Panc1 (cell line): ENCODE results near the gene SSH3. TPM values are rescaled to one million over a fixed set of nuclear protein-coding genes. Genes with fewer than 3 reads are reported as not detected.
"Not testable (repeated sequence)": the region's sequence is repeated elsewhere in the genome, so short reads cannot be mapped to it uniquely, and the experiment has no call there.

ENCODE experiments used
- ATAC-seq: fragments of 200-7000 bp; cut with Tn5 transposase; 2 replicates; pipeline ENCODE4 v1.9.1; 2020; ENCODE audit warnings: mild to moderate bottlenecking, moderate library complexity
- BruUV-seq: library from RNA; stranded (reverse); fragments of 400-500 nt; replicated peaks from 2 replicates; lab custom pipeline; 2021; lab: Mats Ljungman, UMichigan
- CTCF ChIA-PET: fragments of 300-600 bp; sonication (Branson Sonifier 250); formaldehyde crosslinking; loops from one replicate; lab custom pipeline; 2022; ENCODE audit warnings: antibody characterized with exemption; lab: Charles Lee
- POLR2A ChIA-PET: fragments of 300-600 bp; sonication (Branson Sonifier 250); formaldehyde crosslinking; loops from one replicate; lab custom pipeline; 2022; ENCODE audit warnings: antibody characterized with exemption; lab: Charles Lee
- DNase-seq: peaks from one replicate; pipeline ENCODE4 v3.0.0-alpha.2; 2010; ENCODE audit warnings: low read depth, low spot score
- H3K27ac ChIP-seq: 2 replicates; pipeline ENCODE4 v1.5.1; 2011; ENCODE audit warnings: mild to moderate bottlenecking, low read length, inconsistent platforms
- H3K27me3 ChIP-seq: fragments of 200-500 bp; sonication (Bioruptor generic); 2 replicates; pipeline ENCODE4 v1.6.0; 2014; ENCODE audit warnings: low read length, inconsistent platforms; ENCODE audit not compliant: control insufficient read depth, insufficient read depth
- H3K36me3 ChIP-seq: fragments of 200-500 bp; sonication (Bioruptor generic); 2 replicates; pipeline ENCODE4 v1.5.1; 2014; ENCODE audit warnings: inconsistent platforms, mild to moderate bottlenecking, low read length, moderate library complexity; ENCODE audit not compliant: control insufficient read depth, insufficient read depth
- H3K4me1 ChIP-seq: 2 replicates; pipeline ENCODE4 v1.5.1; 2011; ENCODE audit warnings: inconsistent platforms, mild to moderate bottlenecking, low read length, moderate library complexity; ENCODE audit not compliant: control insufficient read depth, insufficient read depth
- H3K4me3 ChIP-seq, 2 experiments: 2 replicates each; pipeline ENCODE4 v1.5.1; 2011 to 2012; ENCODE audit warnings: low read depth in 2 of 2, low read length in 2 of 2, mild to moderate bottlenecking in 2 of 2, inconsistent platforms in 1 of 2, moderate library complexity in 1 of 2
- H3K9me3 ChIP-seq: fragments of 200-500 bp; sonication (Bioruptor generic); 2 replicates; pipeline ENCODE4 v1.5.1; 2014; ENCODE audit warnings: low read depth, mild to moderate bottlenecking, inconsistent platforms, low read length, moderate library complexity; ENCODE audit not compliant: control insufficient read depth, insufficient read depth
- POLR2AphosphoS5 ChIP-seq: IDR thresholded peaks from 2 replicates; pipeline ENCODE4 v1.6.1; 2012; ENCODE audit warnings: mild to moderate bottlenecking, low read depth, low read length, moderate library complexity
- TCF7L2 ChIP-seq: IDR thresholded peaks from 2 replicates; pipeline ENCODE4 v1.6.1; 2011; ENCODE audit warnings: mild to moderate bottlenecking, low read depth, low read length, inconsistent platforms
- in situ Hi-C: cut with HindIII; loops from 2 replicates; pipeline ENCODE4 v1.10.0; 2016; ENCODE audit warnings: low sequenced_read_pairs, low pct_unique_long_range_greater_than_20kb
- intact Hi-C: fragments of 100-400 bp; cut with micrococcal nuclease; formaldehyde crosslinking; loops from one replicate; pipeline ENCODE4 v1.10.0; 2022; ENCODE audit not compliant: unreplicated experiment
- total RNA-seq: library from RNA; stranded (reverse); gene quantifications from one replicate; pipeline ENCODE4 v1.2.1, GENCODE V29; 2021; ENCODE audit not compliant: unreplicated experiment
- TF ChIP-seq, protein P1 (sequence below), 2 experiments: IDR thresholded peaks; 2 replicates each; pipeline ENCODE4 v1.6.1; 2011 to 2012; ENCODE audit warnings: low read depth in 2 of 2, control low read depth in 1 of 2, low read length in 1 of 2, mild to moderate bottlenecking in 1 of 2, moderate library complexity in 1 of 2; ENCODE audit not compliant: insufficient read depth in 1 of 2
- TF ChIP-seq, protein P2 (sequence below): fragments of 450-650 bp; IDR thresholded peaks from 2 replicates; pipeline ENCODE4 v1.5.1; 2017; ENCODE audit warnings: mild to moderate bottlenecking

The SSH3 gene
- total RNA-seq, 1 experiment from 2014 or later = 79.8 TPM

GRCh38 chr11:67260406-67260805 is 42.9 kb upstream of the SSH3 start:
- H3K36me3 ChIP-seq = peaks cover 4% of the 10 kb centered on the region; the same call in 1 of the 2 replicates
- BruUV-seq = no TSS peak
- intact Hi-C loops = loop anchor here (10.0 kb wide), 1 partner anchor 124 kb away; no protein-coding TSS in a partner anchor
- H3K9me3 ChIP-seq = no peaks in the 10 kb centered on the region
- ATAC-seq = no peak
- no peak overlapping the region for H3K27ac ChIP-seq
- no peak for TF ChIP-seq POLR2AphosphoS5
- TF ChIP-seq, protein P1, sequence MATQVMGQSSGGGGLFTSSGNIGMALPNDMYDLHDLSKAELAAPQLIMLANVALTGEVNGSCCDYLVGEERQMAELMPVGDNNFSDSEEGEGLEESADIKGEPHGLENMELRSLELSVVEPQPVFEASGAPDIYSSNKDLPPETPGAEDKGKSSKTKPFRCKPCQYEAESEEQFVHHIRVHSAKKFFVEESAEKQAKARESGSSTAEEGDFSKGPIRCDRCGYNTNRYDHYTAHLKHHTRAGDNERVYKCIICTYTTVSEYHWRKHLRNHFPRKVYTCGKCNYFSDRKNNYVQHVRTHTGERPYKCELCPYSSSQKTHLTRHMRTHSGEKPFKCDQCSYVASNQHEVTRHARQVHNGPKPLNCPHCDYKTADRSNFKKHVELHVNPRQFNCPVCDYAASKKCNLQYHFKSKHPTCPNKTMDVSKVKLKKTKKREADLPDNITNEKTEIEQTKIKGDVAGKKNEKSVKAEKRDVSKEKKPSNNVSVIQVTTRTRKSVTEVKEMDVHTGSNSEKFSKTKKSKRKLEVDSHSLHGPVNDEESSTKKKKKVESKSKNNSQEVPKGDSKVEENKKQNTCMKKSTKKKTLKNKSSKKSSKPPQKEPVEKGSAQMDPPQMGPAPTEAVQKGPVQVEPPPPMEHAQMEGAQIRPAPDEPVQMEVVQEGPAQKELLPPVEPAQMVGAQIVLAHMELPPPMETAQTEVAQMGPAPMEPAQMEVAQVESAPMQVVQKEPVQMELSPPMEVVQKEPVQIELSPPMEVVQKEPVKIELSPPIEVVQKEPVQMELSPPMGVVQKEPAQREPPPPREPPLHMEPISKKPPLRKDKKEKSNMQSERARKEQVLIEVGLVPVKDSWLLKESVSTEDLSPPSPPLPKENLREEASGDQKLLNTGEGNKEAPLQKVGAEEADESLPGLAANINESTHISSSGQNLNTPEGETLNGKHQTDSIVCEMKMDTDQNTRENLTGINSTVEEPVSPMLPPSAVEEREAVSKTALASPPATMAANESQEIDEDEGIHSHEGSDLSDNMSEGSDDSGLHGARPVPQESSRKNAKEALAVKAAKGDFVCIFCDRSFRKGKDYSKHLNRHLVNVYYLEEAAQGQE (IDR thresholded peaks at IDR 0.05; ENCODE audit: insufficient read depth in 1 of 2, low read depth in 2 of 2, low read length in 1 of 2) = no peak
- H3K27me3 ChIP-seq = no peaks in the 10 kb centered on the region
- peaks cover 13% of the 10 kb centered on the region for H3K4me1 ChIP-seq
- in situ Hi-C loops = no loop called here
- no peak overlapping the region for H3K4me3 ChIP-seq
- ChIA-PET POLR2A (no interaction called here), CTCF (no interaction called here)
- DNase-seq = no peak

GRCh38 chr11:67260885-67261639 is 42.3 kb upstream of the SSH3 start:
- not testable (repeated sequence) for DNase-seq

GRCh38 chr11:67261640-67261945 is 41.7 kb upstream of the SSH3 start:
- no peaks in the 10 kb centered on the region; the same call in 1 of the 2 replicates for H3K36me3 ChIP-seq
- no peaks in the 10 kb centered on the region for H3K9me3 ChIP-seq
- in situ Hi-C loops (no loop called here), intact Hi-C loops (loop anchor here (10.0 kb wide), 1 partner anchor 123 kb away; no protein-coding TSS in a partner anchor)
- peak overlapping the region; percentile 27 to 57 for H3K4me3 ChIP-seq
- peaks cover 16% of the 10 kb centered on the region for H3K4me1 ChIP-seq
- no peaks in the 10 kb centered on the region for H3K27me3 ChIP-seq
- DNase-seq = no peak
- CTCF ChIA-PET = interaction anchor here (0.6 to 3.6 kb wide), 7 partner anchors 21 to 329 kb away, joined by 3 to 21 read pairs (median 3); no protein-coding TSS in a partner anchor
- TF ChIP-seq, protein P2, sequence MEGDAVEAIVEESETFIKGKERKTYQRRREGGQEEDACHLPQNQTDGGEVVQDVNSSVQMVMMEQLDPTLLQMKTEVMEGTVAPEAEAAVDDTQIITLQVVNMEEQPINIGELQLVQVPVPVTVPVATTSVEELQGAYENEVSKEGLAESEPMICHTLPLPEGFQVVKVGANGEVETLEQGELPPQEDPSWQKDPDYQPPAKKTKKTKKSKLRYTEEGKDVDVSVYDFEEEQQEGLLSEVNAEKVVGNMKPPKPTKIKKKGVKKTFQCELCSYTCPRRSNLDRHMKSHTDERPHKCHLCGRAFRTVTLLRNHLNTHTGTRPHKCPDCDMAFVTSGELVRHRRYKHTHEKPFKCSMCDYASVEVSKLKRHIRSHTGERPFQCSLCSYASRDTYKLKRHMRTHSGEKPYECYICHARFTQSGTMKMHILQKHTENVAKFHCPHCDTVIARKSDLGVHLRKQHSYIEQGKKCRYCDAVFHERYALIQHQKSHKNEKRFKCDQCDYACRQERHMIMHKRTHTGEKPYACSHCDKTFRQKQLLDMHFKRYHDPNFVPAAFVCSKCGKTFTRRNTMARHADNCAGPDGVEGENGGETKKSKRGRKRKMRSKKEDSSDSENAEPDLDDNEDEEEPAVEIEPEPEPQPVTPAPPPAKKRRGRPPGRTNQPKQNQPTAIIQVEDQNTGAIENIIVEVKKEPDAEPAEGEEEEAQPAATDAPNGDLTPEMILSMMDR = peak; percentile 69
- no peak for TF ChIP-seq TCF7L2
- BruUV-seq = no TSS peak
- 0 out of 2 replicates have a peak overlapping the region, but pooled peaks have one; percentile 12 for H3K27ac ChIP-seq
- POLR2A ChIA-PET = no interaction called here
- ATAC-seq = no peak

More at GRCh38 chr11:67260885-67261639, 42.3 kb upstream of the SSH3 start:
- CTCF ChIA-PET = interaction anchor here (0.6 to 3.6 kb wide), 7 partner anchors 21 to 330 kb away, joined by 3 to 21 read pairs (median 3); no protein-coding TSS in a partner anchor
- H3K27me3 ChIP-seq, BruUV-seq, in situ Hi-C loops, POLR2A ChIA-PET, H3K36me3 ChIP-seq, H3K9me3 ChIP-seq: not testable (repeated sequence)
- intact Hi-C loops = loop anchor here (10.0 kb wide), 1 partner anchor 124 kb away; no protein-coding TSS in a partner anchor
- H3K27ac ChIP-seq = peak overlapping the region; percentile 76; the same call in 1 of the 2 replicates
- peak overlapping the region; percentile 27 to 57 for H3K4me3 ChIP-seq
- 0 out of 2 replicates have a peak, but pooled peaks have one; percentile 6 for TF ChIP-seq POLR2AphosphoS5
- ATAC-seq = peak; percentile 60
- H3K4me1 ChIP-seq = peaks cover 16% of the 10 kb centered on the region
